HG02763 (cell line): ENCODE measurements around the gene SEC23IP.
A peak's percentile ranks its signal among the peaks of the same experiment; 100 is the strongest.
"Not testable (repeated sequence)": the region's sequence is repeated elsewhere in the genome, so short reads cannot be mapped to it uniquely, and the experiment has no call there.

ENCODE experiments used
- ATAC-seq: cut with Tn5 transposase; IDR thresholded peaks from one replicate; pipeline ENCODE4 v1.9.1; 2021; ENCODE audit warnings: mild to moderate bottlenecking, moderate library complexity; ENCODE audit not compliant: unreplicated experiment

The SEC23IP gene

GRCh38 chr10:119892188-119893065 is at the start of gene SEC23IP:
SEC23IP (plus strand) TSS chr10:119892730; CDS start chr10:119892783, 53 bp downstream.
- peak; percentile 98 for ATAC-seq

- no peak for ATAC-seq
Measured at GRCh38 chr10:119845656-119846055, 46.9 kb upstream of the SEC23IP start.

- no peak for ATAC-seq
Measured at GRCh38 chr10:119849031-119849789, 43.3 kb upstream of the SEC23IP start.

- ATAC-seq, result no peak
Measured at GRCh38 chr10:119849944-119850343, 42.6 kb upstream of the SEC23IP start.

GRCh38 chr10:119852277-119852676 is 40.3 kb upstream of the SEC23IP start:
- ATAC-seq, result no peak

GRCh38 chr10:119852822-119853221 is 39.7 kb upstream of the SEC23IP start:
- no peak for ATAC-seq

GRCh38 chr10:119853574-119853973 is 39.0 kb upstream of the SEC23IP start:
- no peak for ATAC-seq

- no peak for ATAC-seq
Measured at GRCh38 chr10:119858063-119858462, 34.5 kb upstream of the SEC23IP start.

- ATAC-seq, result no peak
Measured at GRCh38 chr10:119859420-119860258, 32.9 kb upstream of the SEC23IP start.

GRCh38 chr10:119860866-119861607 is 31.5 kb upstream of the SEC23IP start:
- no peak for ATAC-seq

- no peak for ATAC-seq
Measured at GRCh38 chr10:119862524-119862923, 30.0 kb upstream of the SEC23IP start.

- ATAC-seq, result no peak
Measured at GRCh38 chr10:119863951-119864565, 28.5 kb upstream of the SEC23IP start.

- ATAC-seq, result no peak
Measured at GRCh38 chr10:119865699-119866240, 26.8 kb upstream of the SEC23IP start.

- ATAC-seq, result no peak
Measured at GRCh38 chr10:119867317-119867716, 25.2 kb upstream of the SEC23IP start.

- ATAC-seq, result not testable (repeated sequence)
Measured at GRCh38 chr10:119869398-119869797, 23.1 kb upstream of the SEC23IP start.

GRCh38 chr10:119871881-119872609 is 20.5 kb upstream of the SEC23IP start:
- peak; percentile 29 for ATAC-seq

GRCh38 chr10:119872610-119872859 is 20.0 kb upstream of the SEC23IP start, which contains the start of gene MCMBP:
MCMBP (minus strand) TSS chr10:119872843; CDS start chr10:119872584, 259 bp downstream.
- no peak for ATAC-seq

- peak; percentile 90 for ATAC-seq
Measured at GRCh38 chr10:119872860-119873681, 19.5 kb upstream of the SEC23IP start.
